Body of pancreas (tissue), 4 donors: ENCODE results near the gene PLCB2.

ENCODE experiments used
- POLR2A ChIP-seq, 3 donors: fragments of 450-650 bp; IDR thresholded peaks; one replicate each; pipeline ENCODE4 v1.6.1; 2016; ENCODE audit warnings: antibody characterized with exemption in 3 of 3, mild to moderate bottlenecking in 2 of 3
- TF ChIP-seq, protein P1 (sequence below), 7 experiments: fragments of 450-650 bp in 4 of 7; fragments of 200-600 bp in 3 of 7; sonication (generic) in 3 of 7; IDR thresholded peaks; one replicate each; pipeline ENCODE4 v1.5.1; 2016 to 2019; ENCODE audit warnings: antibody characterized with exemption in 7 of 7

DNA sequence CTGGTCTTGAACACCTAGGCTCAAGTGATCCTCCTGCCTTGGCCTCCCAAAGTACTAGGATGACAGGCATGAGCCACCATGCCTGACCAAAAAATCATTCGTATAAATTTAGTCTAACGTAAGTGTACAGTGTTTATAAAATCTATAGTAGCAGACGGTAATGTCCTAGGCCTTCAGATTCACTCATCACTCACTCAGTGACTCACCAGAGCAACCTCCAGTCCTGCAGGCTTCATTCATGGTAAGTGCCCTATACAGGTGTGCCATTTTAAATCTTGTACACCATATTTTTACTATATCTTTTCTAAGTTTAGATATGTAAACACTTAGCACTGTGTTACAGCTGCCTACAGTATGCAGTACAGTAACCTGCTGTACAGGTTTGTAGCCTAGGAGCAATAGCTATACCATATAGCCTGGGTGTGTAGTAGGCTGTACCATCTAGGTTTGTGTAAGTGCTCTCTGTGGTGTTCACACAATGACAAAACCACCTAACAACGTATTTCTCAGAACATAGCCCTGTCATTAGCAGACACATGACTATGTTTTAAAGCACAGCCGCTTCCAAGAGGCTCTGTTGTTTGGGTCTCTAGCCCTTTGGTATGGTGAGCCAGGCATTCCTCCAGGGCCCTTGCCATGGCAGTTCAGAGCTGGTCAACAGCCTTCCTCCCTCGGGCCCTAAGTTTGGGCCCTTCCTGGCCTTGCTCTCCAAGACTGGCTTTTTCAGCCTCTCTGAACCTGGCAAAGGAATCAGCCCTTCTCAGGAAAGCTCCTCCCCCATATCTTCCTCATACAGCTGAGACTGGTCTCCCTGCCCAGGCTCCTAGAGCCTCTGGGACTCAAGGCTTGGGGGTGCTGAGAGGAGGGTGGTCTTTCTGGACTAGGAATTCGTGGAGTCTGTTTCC lies 34.9 kb upstream of the PLCB2 start:
- TF ChIP-seq, protein P1, sequence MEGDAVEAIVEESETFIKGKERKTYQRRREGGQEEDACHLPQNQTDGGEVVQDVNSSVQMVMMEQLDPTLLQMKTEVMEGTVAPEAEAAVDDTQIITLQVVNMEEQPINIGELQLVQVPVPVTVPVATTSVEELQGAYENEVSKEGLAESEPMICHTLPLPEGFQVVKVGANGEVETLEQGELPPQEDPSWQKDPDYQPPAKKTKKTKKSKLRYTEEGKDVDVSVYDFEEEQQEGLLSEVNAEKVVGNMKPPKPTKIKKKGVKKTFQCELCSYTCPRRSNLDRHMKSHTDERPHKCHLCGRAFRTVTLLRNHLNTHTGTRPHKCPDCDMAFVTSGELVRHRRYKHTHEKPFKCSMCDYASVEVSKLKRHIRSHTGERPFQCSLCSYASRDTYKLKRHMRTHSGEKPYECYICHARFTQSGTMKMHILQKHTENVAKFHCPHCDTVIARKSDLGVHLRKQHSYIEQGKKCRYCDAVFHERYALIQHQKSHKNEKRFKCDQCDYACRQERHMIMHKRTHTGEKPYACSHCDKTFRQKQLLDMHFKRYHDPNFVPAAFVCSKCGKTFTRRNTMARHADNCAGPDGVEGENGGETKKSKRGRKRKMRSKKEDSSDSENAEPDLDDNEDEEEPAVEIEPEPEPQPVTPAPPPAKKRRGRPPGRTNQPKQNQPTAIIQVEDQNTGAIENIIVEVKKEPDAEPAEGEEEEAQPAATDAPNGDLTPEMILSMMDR (IDR thresholded peaks at IDR 0.05) = no peak
- TF ChIP-seq POLR2A (IDR thresholded peaks at IDR 0.05) = no peak
